ENCODE data around the gene CT45A3.
"Not testable (repeated sequence)": the region's sequence is repeated elsewhere in the genome, so short reads cannot be mapped to it uniquely, and the experiment has no call there.

The CT45A3 gene

DNA sequence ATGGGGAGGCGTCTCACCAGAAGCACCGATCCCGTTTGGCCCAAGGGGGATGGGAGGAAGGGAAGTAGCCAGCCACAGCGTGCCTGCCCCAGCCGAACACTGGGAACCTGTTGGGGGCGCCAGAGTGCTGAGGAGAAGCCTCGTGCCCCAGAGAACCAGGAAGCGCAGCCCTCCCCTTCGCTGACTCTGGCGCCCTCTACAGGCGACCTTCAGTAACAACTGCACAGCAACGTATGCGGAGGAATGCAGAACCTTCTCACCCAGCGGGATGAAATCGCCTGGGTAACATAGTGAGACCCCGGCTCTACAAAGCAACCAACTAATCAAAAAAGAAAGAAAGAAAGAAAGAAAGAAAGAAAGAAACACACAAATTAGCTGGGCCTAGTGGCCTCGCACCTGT lies at the start of gene CT45A3:
Gene CT45A3 (minus strand): TSS at position 101 of the 400 bp plus-strand sequence. CDS start 3,747 bp downstream, outside the sequence.
- DNase-seq: not testable (repeated sequence)

- not testable (repeated sequence) for DNase-seq
Measured at GRCh38 chrX:135802687-135803086, 34.7 kb upstream of the CT45A3 start, which contains the start of gene CT45A6. Gene CT45A6, minus strand, starts transcription at chrX:135802787. Its CDS starts 3,794 bp downstream, at chrX:135798993.

DNA sequence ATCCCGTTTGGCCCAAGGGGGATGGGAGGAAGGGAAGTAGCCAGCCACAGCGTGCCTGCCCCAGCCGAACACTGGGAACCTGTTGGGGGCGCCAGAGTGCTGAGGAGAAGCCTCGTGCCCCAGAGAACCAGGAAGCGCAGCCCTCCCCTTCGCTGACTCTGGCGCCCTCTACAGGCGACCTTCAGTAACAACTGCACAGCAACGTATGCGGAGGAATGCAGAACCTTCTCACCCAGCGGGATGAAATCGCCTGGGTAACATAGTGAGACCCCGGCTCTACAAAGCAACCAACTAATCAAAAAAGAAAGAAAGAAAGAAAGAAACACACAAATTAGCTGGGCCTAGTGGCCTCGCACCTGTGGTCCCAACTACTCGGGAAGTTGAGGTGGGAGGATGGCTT lies 17.4 kb upstream of the CT45A3 start, which contains the start of gene CT45A5:
Gene CT45A5 (minus strand): TSS at position 101 of the 400 bp plus-strand sequence. CDS start 3,774 bp downstream, outside the sequence.
- not testable (repeated sequence) for DNase-seq

DNA sequence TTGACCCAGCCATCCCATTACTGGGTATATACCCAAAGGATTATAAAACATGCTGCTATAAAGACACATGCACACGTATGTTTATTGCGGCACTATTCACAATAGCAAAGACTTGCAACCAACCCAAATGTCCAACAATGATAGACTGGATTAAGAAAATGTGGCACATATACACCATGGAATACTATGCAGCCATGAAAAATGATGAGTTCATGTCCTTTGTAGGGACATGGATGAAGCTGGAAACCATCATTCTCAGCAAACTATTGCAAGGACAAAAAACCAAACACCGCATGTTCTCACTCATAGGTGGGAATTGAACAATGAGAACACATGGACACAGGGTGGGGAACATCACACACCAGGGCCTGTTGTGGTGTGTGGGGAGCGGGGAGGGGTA lies 23.3 kb downstream of the CT45A3 start:
- DNase-seq: not testable (repeated sequence)

DNA sequence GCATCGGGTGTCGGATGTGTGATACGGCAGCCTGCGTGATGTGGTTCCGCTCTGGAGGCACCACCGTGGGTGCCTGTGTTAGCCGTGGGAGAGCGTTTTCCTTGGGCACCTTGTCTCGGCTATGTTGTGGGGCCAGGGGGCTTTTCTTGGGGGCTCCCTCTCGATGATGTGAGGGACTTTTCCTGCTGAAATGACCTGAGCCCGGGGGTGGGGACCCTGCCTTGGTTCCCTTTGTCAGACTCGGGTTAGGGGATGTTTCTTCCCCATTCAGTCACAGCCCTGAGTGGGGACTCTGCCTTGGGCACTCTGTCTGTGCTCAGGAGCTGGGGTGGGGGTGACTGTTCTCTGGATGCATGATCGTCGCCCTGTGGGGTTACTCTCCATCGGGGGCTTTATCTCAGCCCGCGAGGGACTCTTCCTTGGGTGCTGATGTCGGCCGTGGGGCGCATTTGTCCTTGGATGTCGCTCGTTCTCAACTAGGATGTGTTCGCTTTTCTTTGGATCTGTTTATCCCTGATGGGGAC lies 26.7 kb downstream of the CT45A3 start:
- DNase-seq: no peak

DNA sequence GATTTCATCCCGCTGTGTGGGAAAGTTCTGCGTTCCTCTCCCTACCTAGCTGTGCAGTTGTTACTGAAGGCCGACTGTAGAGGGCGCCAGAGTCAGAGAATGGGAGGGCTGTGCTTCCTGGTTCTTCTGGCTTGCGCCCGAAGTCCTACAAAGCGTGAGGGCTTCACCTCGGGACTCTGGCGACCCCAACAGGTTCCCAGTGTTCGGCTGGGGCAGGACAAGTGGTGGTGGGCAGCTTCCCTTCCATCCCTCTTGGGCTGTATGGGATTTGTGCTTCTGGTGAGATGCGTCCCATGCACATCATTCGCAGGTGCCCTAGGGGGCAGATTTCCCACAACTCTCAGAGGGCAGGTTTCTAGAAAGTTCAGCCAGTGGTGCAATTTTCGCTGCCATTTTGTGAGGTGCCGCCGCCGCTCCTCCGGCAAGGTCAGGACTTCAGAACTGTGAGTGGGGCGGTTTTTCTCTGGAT lies 27.3 kb downstream of the CT45A3 start:
- peak; percentile 11 for DNase-seq

GRCh38 chrX:135737366-135738071 lies 30.5 kb downstream of the CT45A3 start:
- DNase-seq: no peak

GRCh38 chrX:135734666-135735065 lies 33.3 kb downstream of the CT45A3 start:
- DNase-seq: not testable (repeated sequence)

- no peak for DNase-seq
Measured at GRCh38 chrX:135713795-135714194, 54.2 kb downstream of the CT45A3 start.

DNA sequence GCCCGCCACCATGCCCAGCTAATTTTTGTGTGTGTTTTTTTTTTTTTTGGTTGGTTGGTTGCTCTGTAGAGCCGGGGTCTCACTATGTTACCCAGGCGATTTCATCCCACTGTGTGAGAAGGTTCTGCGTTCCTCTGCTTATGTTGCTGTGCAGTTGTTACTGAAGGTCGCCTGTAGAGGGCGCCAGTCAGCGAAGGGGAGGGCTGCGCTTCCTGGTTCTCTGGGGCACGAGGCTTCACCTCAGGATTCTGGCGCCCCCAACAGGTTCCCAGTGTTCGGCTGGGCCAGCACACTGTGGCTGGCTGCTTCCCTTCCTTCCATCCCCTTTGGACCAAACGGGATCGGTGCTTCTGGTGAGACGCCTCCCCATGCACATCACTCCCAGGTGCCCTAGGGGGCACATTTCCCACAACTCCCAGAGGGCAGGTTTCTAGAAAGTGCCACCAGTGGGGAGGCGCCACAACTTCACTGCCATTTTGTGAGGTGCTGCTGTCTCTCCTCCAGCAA lies 54.8 kb downstream of the CT45A3 start, which contains the start of gene CT45A1:
Gene CT45A1 (plus strand): TSS at position 457 of the 507 bp plus-strand sequence. CDS start 5,302 bp downstream, outside the sequence.
- DNase-seq: not testable (repeated sequence)
